Lower lobe of right lung (tissue), 2 donors: ENCODE results near the gene MYLK4. TPM values are rescaled to one million over a fixed set of nuclear protein-coding genes. Genes with fewer than 3 reads are reported as not detected.
A peak's percentile ranks its signal among the peaks of the same experiment; 100 is the strongest.

Source experiments
- ATAC-seq, 2 donors: fragments of 200-7000 bp; cut with Tn5 transposase; one replicate each; pipeline ENCODE4 v1.9.1; 2020 to 2022; ENCODE audit warnings: mild to moderate bottlenecking in 2 of 2, moderate library complexity in 2 of 2
- DNase-seq: peaks from one replicate; pipeline ENCODE4 v3.0.0-alpha.2; 2020
- H3K27ac ChIP-seq: fragments of 200-600 bp; one replicate; pipeline ENCODE4 v1.8.0; 2022
- H3K27me3 ChIP-seq: fragments of 200-600 bp; one replicate; pipeline ENCODE4 v1.8.0; 2022; ENCODE audit warnings: low read depth
- H3K36me3 ChIP-seq: fragments of 200-600 bp; one replicate; pipeline ENCODE4 v1.8.0; 2022; ENCODE audit warnings: mild to moderate bottlenecking
- H3K4me1 ChIP-seq: fragments of 200-600 bp; one replicate; pipeline ENCODE4 v1.8.0; 2022
- H3K4me3 ChIP-seq: fragments of 200-600 bp; one replicate; pipeline ENCODE4 v1.8.0; 2022; ENCODE audit warnings: mild to moderate bottlenecking
- H3K9me3 ChIP-seq: fragments of 200-600 bp; one replicate; pipeline ENCODE4 v1.8.0; 2022
- intact Hi-C: fragments of 100-400 bp; cut with DNase I; formaldehyde crosslinking; loops from one replicate; pipeline ENCODE4 v1.11.0; 2022
- total RNA-seq: library from RNA; stranded (reverse); fragmentation: NEBNext Ultra II Directional; extraction: Animal tissue kit (Norgen Biotek cat#: 25700); gene quantifications from one replicate; pipeline ENCODE4 v1.2.1, GENCODE V29; 2021
- TF ChIP-seq, protein P1 (sequence below): fragments of 200-600 bp; IDR thresholded peaks from one replicate; pipeline ENCODE4 v1.8.0; 2022; ENCODE audit warnings: antibody characterized with exemption, mild to moderate bottlenecking
- donor health status: DM: no; HTN: yes; CAD: no; lungs with severe emphysema.

MYLK4 gene
- total RNA-seq, 1 donor from 2014 or later = 0.56 TPM

DNA sequence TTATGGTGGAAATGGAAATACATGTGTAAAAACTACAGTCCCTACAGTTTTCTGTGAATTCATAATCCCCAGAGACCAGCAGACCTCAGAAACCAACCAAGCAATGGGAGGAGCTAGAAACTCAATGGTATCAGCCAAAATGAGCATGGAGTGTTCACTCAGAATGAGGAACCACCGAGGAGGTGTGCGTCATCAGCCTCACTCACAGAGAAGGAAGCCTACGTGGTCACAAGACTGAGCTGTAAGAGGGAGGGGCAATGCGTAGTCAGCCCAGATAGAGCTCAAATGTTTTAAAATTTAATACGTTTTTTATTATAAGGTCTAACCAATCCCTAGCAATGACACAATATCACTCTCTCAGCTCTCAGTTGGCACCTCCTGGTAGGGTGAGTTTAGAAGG, 17.4 kb downstream of the MYLK4 start:
- peak; percentile 86 to 92 for ATAC-seq
- peaks cover 17% of the 10 kb centered on the region for H3K4me1 ChIP-seq
- peak overlapping the region; percentile 51 for H3K27ac ChIP-seq
- intact Hi-C loops = no loop called here
- H3K9me3 ChIP-seq = no peaks in the 10 kb centered on the region
- no peaks in the 10 kb centered on the region for H3K36me3 ChIP-seq
- peak; percentile 91 for DNase-seq
- no peaks in the 10 kb centered on the region for H3K27me3 ChIP-seq
- no peak overlapping the region for H3K4me3 ChIP-seq
- TF ChIP-seq, protein P1, sequence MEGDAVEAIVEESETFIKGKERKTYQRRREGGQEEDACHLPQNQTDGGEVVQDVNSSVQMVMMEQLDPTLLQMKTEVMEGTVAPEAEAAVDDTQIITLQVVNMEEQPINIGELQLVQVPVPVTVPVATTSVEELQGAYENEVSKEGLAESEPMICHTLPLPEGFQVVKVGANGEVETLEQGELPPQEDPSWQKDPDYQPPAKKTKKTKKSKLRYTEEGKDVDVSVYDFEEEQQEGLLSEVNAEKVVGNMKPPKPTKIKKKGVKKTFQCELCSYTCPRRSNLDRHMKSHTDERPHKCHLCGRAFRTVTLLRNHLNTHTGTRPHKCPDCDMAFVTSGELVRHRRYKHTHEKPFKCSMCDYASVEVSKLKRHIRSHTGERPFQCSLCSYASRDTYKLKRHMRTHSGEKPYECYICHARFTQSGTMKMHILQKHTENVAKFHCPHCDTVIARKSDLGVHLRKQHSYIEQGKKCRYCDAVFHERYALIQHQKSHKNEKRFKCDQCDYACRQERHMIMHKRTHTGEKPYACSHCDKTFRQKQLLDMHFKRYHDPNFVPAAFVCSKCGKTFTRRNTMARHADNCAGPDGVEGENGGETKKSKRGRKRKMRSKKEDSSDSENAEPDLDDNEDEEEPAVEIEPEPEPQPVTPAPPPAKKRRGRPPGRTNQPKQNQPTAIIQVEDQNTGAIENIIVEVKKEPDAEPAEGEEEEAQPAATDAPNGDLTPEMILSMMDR = no peak

DNA sequence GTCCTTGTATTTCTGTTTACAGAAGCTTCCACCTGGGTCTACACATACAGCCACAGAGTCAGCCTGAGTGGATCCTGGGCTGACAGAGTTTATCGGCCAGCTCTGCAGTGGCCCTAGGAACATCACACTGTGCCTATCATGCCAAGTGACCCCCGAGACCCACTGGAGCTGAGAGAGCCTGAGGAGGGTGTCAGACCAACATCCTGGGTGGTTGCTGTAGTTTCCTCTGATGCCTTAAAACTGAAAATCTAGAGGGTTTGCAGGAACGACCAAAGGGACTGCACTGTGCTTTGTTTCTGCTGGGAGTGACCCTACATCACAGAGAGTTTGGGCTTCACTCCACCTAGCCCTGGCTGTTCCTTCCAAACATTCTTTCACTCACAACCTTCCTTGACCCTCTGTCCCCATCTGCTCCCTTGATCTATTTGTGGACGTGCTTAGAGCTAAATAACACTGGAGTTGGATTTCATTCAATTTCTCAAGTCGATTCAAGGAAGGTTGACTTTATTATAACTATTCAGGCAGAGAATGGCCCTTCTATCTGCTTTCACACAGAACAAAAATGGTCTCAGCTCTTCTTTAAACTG, 18.1 kb downstream of the MYLK4 start:
- ATAC-seq (no peak), DNase-seq (no peak)
- Histone ChIP-seq H3K27me3 (no peaks in the 10 kb centered on the region), H3K4me3 (no peak overlapping the region), H3K36me3 (no peaks in the 10 kb centered on the region), H3K4me1 (peaks cover 17% of the 10 kb centered on the region), H3K9me3 (no peaks in the 10 kb centered on the region), H3K27ac (no peak overlapping the region)
- TF ChIP-seq, protein P1 = no peak
- intact Hi-C loops = no loop called here

DNA sequence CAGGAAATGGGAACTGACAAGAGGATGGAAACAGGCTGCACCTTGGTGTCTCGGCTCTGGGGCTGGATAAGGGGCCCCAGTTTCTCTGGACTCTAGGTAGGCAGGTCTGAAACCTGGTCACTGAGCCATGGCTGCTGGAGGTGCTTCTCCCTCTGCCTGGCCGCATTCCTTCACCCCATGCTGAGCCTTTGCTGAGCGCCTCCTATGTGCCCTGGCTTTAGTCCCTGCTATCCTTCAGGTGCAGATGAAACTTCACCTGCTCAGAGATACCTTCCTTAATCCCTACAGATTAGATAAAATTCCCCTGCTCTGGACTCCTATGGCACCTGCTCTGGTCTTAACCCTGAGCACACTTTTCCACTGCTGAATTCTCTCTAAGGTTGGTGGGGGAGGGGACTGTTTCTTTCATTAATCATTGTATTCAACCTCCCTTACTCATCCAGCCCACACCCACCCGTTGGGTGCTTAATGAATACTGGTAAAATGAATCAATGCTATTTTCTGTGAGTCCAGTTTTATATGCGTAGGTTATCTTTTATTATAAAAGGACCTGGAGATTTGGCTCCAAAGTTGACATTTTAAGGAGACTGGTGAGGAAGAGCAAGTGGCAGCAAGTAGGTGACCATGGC, 19.3 kb downstream of the MYLK4 start:
- H3K27ac ChIP-seq = no peak overlapping the region
- H3K4me3 ChIP-seq = no peak overlapping the region
- DNase-seq = no peak
- H3K36me3 ChIP-seq = no peaks in the 10 kb centered on the region
- H3K27me3 ChIP-seq = no peaks in the 10 kb centered on the region
- intact Hi-C loops = no loop called here
- no peaks in the 10 kb centered on the region for H3K9me3 ChIP-seq
- ATAC-seq = no peak
- TF ChIP-seq, protein P1 = no peak
- peaks cover 17% of the 10 kb centered on the region for H3K4me1 ChIP-seq

DNA sequence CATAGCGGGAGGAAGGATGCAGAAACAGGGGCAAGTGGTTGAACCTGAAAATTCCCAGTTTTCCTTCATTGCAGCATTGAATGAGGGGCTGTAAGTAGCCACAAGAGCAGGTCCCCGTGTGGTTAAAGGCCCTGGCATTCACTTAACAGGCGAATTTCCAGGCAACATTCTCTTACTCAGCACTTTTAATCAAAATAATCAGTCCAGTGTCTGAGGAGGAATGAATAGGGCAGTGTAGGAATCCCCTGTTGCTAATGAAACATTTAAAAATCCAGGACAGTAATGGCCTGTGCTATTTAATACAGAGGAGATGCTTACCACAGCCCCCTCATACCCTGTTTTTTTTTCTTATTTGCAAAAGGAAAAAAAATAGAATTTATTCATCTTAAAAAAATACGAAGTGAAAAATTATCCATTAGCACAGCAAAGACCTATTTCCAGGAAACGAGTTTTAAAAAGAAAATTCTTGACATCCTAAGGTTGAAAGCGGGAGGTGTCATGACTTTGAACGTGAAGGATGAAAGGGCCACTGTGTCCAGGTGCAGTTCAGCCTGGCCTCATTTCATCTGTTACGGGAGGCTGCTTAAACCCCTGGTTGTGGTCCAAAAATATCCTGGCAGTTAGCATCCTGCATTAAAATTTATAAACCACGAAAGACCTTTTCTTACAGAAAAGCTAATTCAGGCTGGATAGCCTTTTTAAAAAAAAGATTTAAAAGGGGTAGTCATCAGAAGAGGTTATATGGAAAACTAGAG, 20.2 kb downstream of the MYLK4 start:
- Histone ChIP-seq H3K4me3 (no peak overlapping the region), H3K9me3 (no peaks in the 10 kb centered on the region), H3K27ac (no peak overlapping the region), H3K36me3 (no peaks in the 10 kb centered on the region), H3K27me3 (no peaks in the 10 kb centered on the region), H3K4me1 (peaks cover 17% of the 10 kb centered on the region)
- TF ChIP-seq, protein P1 = no peak
- intact Hi-C loops = no loop called here
- DNase-seq (no peak), ATAC-seq (no peak)

DNA sequence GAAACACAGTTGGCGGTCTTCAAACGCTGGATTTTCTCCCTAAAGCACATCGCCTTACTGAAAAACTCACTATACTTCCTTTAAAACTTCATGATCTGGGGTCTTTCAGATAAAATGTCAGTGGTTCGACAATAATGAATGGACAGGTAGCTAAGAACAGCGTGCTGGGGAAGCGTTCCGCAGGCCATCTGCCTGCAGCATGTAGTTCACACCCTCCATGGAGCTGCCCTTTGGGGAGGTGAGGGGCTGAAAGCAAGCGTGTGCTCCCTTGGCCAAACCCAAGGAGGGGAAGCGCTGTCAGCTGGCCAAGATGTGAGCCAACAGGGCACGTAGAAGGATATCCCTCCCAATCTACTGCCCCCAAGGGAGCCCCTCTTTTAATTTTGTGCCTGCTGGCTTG, 20.8 kb downstream of the MYLK4 start:
- intact Hi-C loops = no loop called here
- no peaks in the 10 kb centered on the region for H3K36me3 ChIP-seq
- no peaks in the 10 kb centered on the region for H3K9me3 ChIP-seq
- H3K27me3 ChIP-seq = no peaks in the 10 kb centered on the region
- ATAC-seq (no peak), DNase-seq (no peak)
- H3K4me3 ChIP-seq = no peak overlapping the region
- no peak overlapping the region for H3K27ac ChIP-seq
- H3K4me1 ChIP-seq = peaks cover 17% of the 10 kb centered on the region
- TF ChIP-seq, protein P1 = no peak
